HL-60 (cell line): ENCODE measurements around the gene FSTL4.

Source experiments
- DNase-seq, 2 experiments: peaks; one replicate each; pipeline ENCODE4 v3.0.0-alpha.2; 2010 to 2020; ENCODE audit warnings: low read depth in 1 of 2, low spot score in 1 of 2
- H3K27ac ChIP-seq: fragments of 250-450 bp; sonication (Bioruptor Pico); replicated peaks from 2 replicates; pipeline ENCODE4 v1.5.1; 2020; ENCODE audit warnings: mild to moderate bottlenecking, moderate library complexity
- H3K27me3 ChIP-seq: fragments of 250-450 bp; sonication (Bioruptor Pico); 2 replicates; pipeline ENCODE4 v1.5.1; 2021; ENCODE audit warnings: mild to moderate bottlenecking, moderate library complexity; ENCODE audit not compliant: insufficient read depth, poor library complexity, severe bottlenecking
- H3K4me3 ChIP-seq: replicated peaks from 2 replicates; pipeline ENCODE4 v1.5.1; 2011; ENCODE audit warnings: mild to moderate bottlenecking, control low read depth, low read length; ENCODE audit not compliant: insufficient read depth
- CTCF ChIP-seq: IDR thresholded peaks from one replicate; pipeline ENCODE4 v1.5.1; 2011; ENCODE audit warnings: low read length, control low read depth, inconsistent platforms; ENCODE audit not compliant: insufficient read depth
- GABPA ChIP-seq: IDR thresholded peaks from 2 replicates; pipeline ENCODE4 v1.6.1; 2012; ENCODE audit warnings: low read depth
- POLR2AphosphoS5 ChIP-seq: IDR thresholded peaks from 2 replicates; pipeline ENCODE4 v1.6.1; 2012; ENCODE audit warnings: low read depth
- REST ChIP-seq: IDR thresholded peaks from 2 replicates; pipeline ENCODE4 v1.6.1; 2012; ENCODE audit warnings: low read depth; ENCODE audit not compliant: insufficient replicate concordance
- SPI1 ChIP-seq: IDR thresholded peaks from 2 replicates; pipeline ENCODE4 v1.6.1; 2012; ENCODE audit warnings: low read depth, mild to moderate bottlenecking, borderline replicate concordance

Gene FSTL4

DNA sequence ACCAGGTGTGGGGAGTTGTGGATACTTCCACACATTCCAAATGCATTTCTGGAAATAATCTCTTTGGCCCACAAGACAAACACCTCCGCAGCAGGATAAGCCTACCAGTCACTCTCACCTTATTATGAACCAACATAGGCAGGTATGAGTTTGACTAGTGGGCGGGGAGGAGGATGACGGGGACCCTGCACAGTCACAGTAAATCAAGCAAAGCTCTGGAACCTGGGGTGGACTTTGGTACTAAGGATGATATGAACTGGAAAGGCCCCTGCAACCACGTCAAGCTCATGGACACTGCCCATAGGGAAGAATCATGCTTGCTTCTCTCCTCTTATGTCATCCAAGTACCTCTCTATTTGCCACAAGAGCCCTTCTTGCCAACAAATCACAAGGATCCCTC is 301.2 kb downstream of the FSTL4 start:
- no peak for DNase-seq
- no peak overlapping the region for H3K4me3 ChIP-seq
- no peaks in the 10 kb centered on the region for H3K27me3 ChIP-seq
- TF ChIP-seq SPI1 (no peak), REST (no peak), POLR2AphosphoS5 (no peak), CTCF (no peak), GABPA (no peak)
- no peak overlapping the region for H3K27ac ChIP-seq

DNA sequence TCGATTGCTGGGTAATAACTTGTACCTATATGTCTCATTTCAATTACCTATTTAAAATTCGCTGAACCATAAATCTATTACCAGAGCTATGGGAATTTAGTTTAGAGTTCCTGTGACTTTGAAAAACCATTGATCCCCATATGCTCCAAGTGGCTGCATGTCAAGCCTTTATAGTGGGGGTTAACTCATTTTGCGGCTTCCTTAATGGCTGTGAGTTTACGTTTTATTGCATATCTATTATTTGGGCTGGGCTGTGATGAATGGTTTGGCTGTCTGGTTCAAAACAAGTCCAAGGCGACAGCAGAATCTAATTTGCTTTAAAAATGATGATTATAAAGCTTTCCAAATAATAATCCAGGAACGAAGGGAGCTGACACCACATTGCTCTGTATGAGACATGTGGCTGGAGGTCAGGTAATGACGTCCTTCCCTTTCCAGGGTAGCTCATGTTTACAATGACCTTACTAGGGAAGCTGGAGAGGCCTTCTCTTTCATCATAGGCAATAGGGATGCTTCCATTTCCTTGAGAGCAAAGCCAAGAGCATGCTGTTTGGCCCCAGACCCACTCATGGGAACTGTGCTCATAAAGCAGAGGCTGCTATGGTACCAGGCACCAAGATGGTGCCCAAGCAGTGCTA is 302.2 kb downstream of the FSTL4 start:
- Histone ChIP-seq H3K4me3 (no peak overlapping the region), H3K27ac (no peak overlapping the region), H3K27me3 (no peaks in the 10 kb centered on the region)
- DNase-seq = no peak
- TF ChIP-seq CTCF = no peak
- TF ChIP-seq GABPA = no peak
- TF ChIP-seq SPI1 = no peak
- no peak for TF ChIP-seq REST
- TF ChIP-seq POLR2AphosphoS5 = no peak

GRCh38 chr5:133309166-133309795 is 303.1 kb downstream of the FSTL4 start:
- peak in 1 of 2 experiments; percentile 20 for DNase-seq
- TF ChIP-seq REST = no peak
- peak; percentile 65 for TF ChIP-seq SPI1
- TF ChIP-seq POLR2AphosphoS5 = peak; percentile 70
- TF ChIP-seq GABPA = no peak
- no peak overlapping the region for H3K4me3 ChIP-seq
- no peaks in the 10 kb centered on the region for H3K27me3 ChIP-seq
- no peak overlapping the region for H3K27ac ChIP-seq
